Right atrium auricular region (tissue), 2 donors: ENCODE measurements around the gene SPON2. TPM values are rescaled to one million over a fixed set of nuclear protein-coding genes. Genes with fewer than 3 reads are reported as not detected.

Experiments used
- DNase-seq: peaks from one replicate; pipeline ENCODE4 v3.0.0-alpha.2; 2019; ENCODE audit warnings: low spot score
- H3K27ac ChIP-seq, 2 donors: fragments of 200-600 bp; sonication (generic); 1 replicate in 1 of 2; 2 replicates in 1 of 2; pipeline ENCODE4 v1.5.1; 2016 to 2019
- H3K27me3 ChIP-seq, 2 donors: fragments of 200-600 bp; sonication (generic); one replicate each; pipeline versions ENCODE4 v1.5.1 to v1.6.0; 2017 to 2019
- H3K36me3 ChIP-seq: fragments of 200-600 bp; sonication (generic); one replicate; pipeline ENCODE4 v1.5.1; 2016
- H3K4me1 ChIP-seq, 2 donors: fragments of 200-600 bp; sonication (generic); one replicate each; pipeline versions ENCODE4 v1.5.1 to v1.6.0; 2017 to 2019
- H3K4me3 ChIP-seq, 2 donors: fragments of 200-600 bp; sonication (generic); 1 replicate in 1 of 2; 2 replicates in 1 of 2; pipeline ENCODE4 v1.5.1; 2017 to 2019; ENCODE audit warnings: mild to moderate bottlenecking in 1 of 2, moderate library complexity in 1 of 2
- H3K9me3 ChIP-seq, 2 donors: fragments of 200-600 bp; sonication (generic); one replicate each; pipeline ENCODE4 v1.5.1; 2019
- total RNA-seq, 2 donors: library from RNA; depleted of rRNA; stranded (reverse); fragments of >200 nt; gene quantifications; one replicate each; pipeline ENCODE4 v1.1.0, GENCODE V29; 2016
- TF ChIP-seq, protein P1 (sequence below), 2 donors: fragments of 200-600 bp; sonication (generic); IDR thresholded peaks; one replicate each; pipeline ENCODE4 v1.5.1; 2019; ENCODE audit warnings: antibody characterized with exemption in 2 of 2

Gene SPON2
- total RNA-seq, 2 donors from 2014 or later, result 13.0 to 20.8 TPM

DNA sequence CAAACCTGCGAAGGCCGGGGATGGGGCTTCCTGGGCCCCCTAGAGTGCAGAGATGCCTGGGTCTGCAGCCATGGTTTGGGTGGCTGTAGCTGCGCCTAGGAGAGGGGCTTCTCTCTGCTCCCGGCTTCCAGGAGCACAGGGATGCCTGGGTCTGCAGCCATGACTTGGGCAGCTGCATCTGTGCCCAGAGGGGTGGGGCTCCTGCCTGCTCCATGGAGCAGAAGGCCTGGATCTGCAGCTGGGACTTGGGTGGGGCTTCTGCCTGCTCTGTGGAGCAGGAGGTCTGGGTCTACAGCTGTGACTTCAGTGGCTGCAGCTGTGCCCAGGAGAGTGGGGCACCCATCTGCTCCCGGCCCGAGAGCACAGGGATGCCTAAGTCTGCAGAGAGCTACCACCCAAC lies 20.8 kb downstream of the SPON2 start:
- H3K27ac ChIP-seq, result no peak overlapping the region
- peaks cover 0 to 21% of the 10 kb centered on the region in 2 donors for H3K4me1 ChIP-seq
- no peak overlapping the region for H3K4me3 ChIP-seq
- H3K9me3 ChIP-seq, result no peaks in the 10 kb centered on the region
- H3K36me3 ChIP-seq, result no peaks in the 10 kb centered on the region
- TF ChIP-seq, protein P1, sequence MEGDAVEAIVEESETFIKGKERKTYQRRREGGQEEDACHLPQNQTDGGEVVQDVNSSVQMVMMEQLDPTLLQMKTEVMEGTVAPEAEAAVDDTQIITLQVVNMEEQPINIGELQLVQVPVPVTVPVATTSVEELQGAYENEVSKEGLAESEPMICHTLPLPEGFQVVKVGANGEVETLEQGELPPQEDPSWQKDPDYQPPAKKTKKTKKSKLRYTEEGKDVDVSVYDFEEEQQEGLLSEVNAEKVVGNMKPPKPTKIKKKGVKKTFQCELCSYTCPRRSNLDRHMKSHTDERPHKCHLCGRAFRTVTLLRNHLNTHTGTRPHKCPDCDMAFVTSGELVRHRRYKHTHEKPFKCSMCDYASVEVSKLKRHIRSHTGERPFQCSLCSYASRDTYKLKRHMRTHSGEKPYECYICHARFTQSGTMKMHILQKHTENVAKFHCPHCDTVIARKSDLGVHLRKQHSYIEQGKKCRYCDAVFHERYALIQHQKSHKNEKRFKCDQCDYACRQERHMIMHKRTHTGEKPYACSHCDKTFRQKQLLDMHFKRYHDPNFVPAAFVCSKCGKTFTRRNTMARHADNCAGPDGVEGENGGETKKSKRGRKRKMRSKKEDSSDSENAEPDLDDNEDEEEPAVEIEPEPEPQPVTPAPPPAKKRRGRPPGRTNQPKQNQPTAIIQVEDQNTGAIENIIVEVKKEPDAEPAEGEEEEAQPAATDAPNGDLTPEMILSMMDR (IDR thresholded peaks at IDR 0.05), result no peak
- no peak for DNase-seq
- H3K27me3 ChIP-seq, result no peaks in the 10 kb centered on the region

DNA sequence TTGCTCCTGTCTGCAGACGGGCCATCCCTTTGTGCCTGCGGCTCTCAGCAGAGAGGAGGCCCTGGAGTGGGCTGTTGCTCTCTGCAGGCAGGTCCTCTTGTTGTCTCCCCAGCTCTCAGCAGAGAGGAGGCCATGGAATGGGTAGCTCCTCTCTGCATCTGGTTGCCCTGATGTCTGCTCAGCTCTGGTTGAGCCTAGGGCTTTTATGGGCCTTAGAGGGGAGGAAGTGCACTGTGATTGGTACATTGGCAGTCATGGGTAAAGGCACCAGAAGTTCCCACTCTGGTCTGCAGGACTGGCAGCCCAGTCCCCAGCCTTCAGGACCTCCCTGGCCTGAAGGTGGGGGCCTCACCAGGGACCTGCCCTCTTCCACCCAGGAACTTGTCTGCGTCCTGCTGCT lies 21.5 kb downstream of the SPON2 start:
- Histone ChIP-seq H3K27ac (no peak overlapping the region), H3K27me3 (no peaks in the 10 kb centered on the region), H3K36me3 (no peaks in the 10 kb centered on the region), H3K4me3 (no peak overlapping the region), H3K4me1 (peaks cover 0 to 21% of the 10 kb centered on the region in 2 donors), H3K9me3 (no peaks in the 10 kb centered on the region)
- no peak for DNase-seq
- TF ChIP-seq, protein P1 (IDR thresholded peaks at IDR 0.05), result no peak

DNA sequence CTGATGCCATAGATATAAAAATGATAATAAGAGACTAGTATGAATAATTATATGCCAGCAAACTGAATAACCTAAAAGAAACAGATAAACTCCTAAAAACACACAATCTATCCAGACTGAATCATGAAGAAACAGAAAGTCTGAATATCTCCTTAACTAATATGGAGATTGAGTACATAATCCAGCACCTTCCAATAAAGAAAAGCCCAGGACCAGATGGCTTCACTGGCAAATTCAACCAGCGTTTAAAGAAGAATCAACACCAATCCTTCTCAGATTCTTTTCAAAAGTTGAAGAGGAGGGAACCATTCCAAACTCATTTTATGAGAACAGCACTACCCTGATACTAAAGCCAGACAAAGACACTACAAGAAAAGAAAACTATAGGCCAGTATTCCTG lies 32.5 kb downstream of the SPON2 start:
- H3K4me3 ChIP-seq, result no peak overlapping the region
- H3K27me3 ChIP-seq, result no peaks in the 10 kb centered on the region
- H3K4me1 ChIP-seq, result no peaks in the 10 kb centered on the region
- H3K9me3 ChIP-seq, result no peaks in the 10 kb centered on the region
- DNase-seq, result no peak
- no peaks in the 10 kb centered on the region for H3K36me3 ChIP-seq
- no peak overlapping the region for H3K27ac ChIP-seq
- TF ChIP-seq, protein P1 (IDR thresholded peaks at IDR 0.05), result no peak

DNA sequence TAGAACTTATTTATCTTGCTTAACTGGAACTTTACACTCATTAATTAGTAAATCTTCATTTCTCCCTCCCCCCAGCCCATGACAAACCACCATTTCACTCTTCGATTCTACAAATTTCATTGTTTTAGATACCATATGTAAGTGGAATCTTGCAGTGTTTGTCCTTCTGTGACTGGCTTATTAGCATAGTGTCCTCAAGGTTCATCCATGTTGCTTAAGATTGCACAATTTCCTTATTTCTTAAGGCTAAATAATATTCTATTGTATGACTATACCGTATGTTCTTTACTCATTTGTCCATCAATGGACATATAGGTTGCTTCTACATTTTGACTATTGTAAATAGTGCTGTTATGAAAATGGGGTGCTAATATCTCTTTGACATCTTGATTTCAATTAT lies 34.5 kb downstream of the SPON2 start:
- no peaks in the 10 kb centered on the region for H3K4me1 ChIP-seq
- no peak overlapping the region for H3K27ac ChIP-seq
- TF ChIP-seq, protein P1 (IDR thresholded peaks at IDR 0.05), result no peak
- H3K27me3 ChIP-seq, result no peaks in the 10 kb centered on the region
- no peaks in the 10 kb centered on the region for H3K9me3 ChIP-seq
- no peak for DNase-seq
- no peak overlapping the region for H3K4me3 ChIP-seq
- no peaks in the 10 kb centered on the region for H3K36me3 ChIP-seq

DNA sequence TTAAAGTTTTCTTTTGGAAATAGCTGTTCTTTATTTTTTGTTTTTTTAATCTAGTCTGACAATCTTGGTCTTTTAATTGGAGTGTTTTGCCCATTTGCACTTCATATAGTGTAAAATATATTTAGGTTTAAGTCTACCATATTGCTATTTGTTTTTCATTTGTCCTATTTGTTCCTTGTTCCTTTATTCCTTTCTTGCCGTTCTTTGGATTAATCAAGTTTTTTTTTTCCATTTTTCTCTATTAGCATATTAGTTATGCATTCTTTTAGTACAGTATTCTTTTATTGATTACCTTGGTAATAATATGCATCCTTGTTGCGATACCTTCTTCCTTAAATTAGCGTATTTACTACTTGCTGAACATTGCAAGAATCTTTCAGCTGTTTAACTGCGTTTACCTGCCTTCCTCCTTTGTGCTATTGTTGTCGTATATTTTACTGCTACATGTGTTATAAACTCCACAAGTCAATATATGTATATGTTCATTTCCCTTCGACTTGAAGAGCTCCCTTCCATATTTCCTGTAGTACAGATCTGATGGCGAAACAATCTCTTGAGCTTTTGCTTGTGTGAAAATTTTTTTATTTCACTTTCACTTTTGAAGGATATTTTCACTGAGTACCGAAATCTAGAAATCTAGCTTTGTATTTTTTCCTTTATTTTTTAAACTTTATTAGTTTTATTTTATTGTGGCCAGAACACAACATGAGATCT lies 35.2 kb downstream of the SPON2 start:
- H3K9me3 ChIP-seq, result no peaks in the 10 kb centered on the region
- H3K4me3 ChIP-seq, result no peak overlapping the region
- TF ChIP-seq, protein P1 (IDR thresholded peaks at IDR 0.05), result no peak
- no peaks in the 10 kb centered on the region for H3K4me1 ChIP-seq
- no peak overlapping the region for H3K27ac ChIP-seq
- no peaks in the 10 kb centered on the region for H3K36me3 ChIP-seq
- no peak for DNase-seq
- H3K27me3 ChIP-seq, result no peaks in the 10 kb centered on the region

DNA sequence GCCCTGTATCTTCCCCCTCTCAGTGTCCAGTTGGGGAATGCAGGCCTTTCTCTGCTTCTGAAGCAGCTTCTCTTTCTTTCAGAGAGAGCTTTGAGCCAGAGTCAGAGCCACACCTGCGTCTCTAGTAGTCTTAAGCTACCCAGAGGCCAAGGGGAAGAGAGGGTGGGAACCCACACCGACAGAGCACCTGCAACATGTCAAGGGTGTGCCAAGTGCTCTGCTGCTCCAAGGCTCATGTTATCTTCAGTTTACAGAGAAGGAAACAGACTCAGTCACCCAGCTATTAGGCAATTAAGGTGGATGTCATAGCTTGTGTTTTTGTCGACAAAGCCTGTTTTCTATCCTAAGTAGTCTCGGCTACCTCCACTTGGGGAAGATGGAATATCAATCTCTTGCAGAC lies 36.3 kb downstream of the SPON2 start:
- no peak overlapping the region for H3K4me3 ChIP-seq
- DNase-seq, result no peak
- no peak overlapping the region for H3K27ac ChIP-seq
- no peaks in the 10 kb centered on the region for H3K9me3 ChIP-seq
- H3K36me3 ChIP-seq, result no peaks in the 10 kb centered on the region
- no peaks in the 10 kb centered on the region for H3K4me1 ChIP-seq
- H3K27me3 ChIP-seq, result no peaks in the 10 kb centered on the region
- TF ChIP-seq, protein P1 (IDR thresholded peaks at IDR 0.05), result no peak
